GM18873 (cell line): ENCODE data around the gene USP26.
"Not testable (repeated sequence)": the region's sequence is repeated elsewhere in the genome, so short reads cannot be mapped to it uniquely, and the experiment has no call there.

ENCODE experiments used
- ATAC-seq: cut with Tn5 transposase; IDR thresholded peaks from one replicate; pipeline ENCODE4 v1.9.1; 2021; ENCODE audit warnings: mild to moderate bottlenecking, moderate library complexity, moderate number of reproducible peaks; ENCODE audit not compliant: unreplicated experiment, low FRiP score

USP26 gene

GRCh38 chrX:133097031-133097430, at the start of gene USP26:
Gene USP26 (minus strand): TSS chrX:133097109. CDS start chrX:133028220, 68,889 bp downstream.
- ATAC-seq, result no peak

DNA sequence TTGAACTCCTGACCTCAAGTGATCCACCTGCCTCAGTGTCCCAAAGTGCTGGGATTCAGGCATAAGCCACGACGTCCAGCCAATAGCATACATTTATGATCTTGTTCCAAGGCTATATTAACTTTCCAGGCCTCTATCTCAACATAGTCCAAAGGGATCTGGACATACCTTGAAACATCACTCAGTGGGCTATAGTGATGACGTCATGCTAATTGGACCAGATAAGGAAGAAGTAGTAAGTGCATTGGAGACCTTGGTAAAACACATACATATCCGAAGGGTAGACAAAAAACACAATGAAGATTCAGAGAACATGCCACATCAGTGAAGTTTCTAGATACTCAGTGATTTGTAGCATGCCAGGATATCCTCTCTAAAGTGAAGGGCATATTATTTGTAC, 37.4 kb upstream of the USP26 start:
- no peak for ATAC-seq

DNA sequence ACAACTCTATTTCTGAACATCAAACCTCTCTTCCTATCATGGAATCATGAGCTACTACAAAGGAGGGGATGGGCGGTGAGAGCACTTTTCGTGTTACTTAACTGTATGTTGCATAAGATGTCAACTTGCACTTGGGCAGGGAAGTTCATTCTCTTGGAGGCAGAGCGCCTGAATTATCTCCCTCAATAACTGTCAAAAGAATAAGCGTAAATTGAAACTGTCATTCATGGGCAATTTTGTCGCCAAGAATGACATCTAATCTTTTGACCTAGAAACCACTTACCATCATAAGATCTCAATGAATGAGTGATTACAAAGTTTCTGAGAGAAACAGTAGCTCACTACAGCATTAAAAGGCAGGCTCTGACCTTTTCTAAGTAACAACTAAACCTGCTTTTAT, 23.5 kb upstream of the USP26 start:
- ATAC-seq, result no peak

DNA sequence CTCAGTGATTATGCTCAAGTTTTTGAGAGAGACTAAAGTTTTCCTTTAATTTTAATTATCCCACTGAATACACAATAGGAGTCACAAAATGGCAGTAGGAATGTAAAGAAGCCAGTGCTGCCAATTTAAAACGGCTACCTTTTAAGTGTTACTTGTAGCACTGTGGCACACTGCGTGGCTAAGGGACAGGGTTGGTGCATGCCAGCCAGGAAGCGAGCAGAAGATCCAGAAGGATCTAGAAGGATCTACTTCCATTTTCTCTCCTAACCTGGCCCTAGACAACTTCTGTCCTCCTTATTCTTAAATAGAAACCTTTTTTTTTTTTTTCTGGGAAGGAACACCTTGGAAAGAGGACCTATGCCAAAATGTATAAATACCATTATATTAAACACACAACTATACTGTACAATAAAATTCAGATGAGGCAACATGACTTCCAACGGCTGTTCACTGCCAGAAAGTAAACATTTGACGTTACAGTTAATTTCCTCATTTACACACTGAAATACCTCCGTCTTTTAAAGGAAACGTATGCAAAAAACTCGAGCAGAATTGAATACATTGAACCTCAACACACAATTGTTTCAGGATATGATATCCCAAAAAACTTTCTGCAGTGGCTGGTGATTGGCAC, 2.7 kb downstream of the USP26 start:
- ATAC-seq, result no peak

- no peak for ATAC-seq
Measured at GRCh38 chrX:133090236-133090809, 6.6 kb downstream of the USP26 start.

- ATAC-seq, result no peak
Measured at GRCh38 chrX:133089411-133089810, 7.5 kb downstream of the USP26 start.

DNA sequence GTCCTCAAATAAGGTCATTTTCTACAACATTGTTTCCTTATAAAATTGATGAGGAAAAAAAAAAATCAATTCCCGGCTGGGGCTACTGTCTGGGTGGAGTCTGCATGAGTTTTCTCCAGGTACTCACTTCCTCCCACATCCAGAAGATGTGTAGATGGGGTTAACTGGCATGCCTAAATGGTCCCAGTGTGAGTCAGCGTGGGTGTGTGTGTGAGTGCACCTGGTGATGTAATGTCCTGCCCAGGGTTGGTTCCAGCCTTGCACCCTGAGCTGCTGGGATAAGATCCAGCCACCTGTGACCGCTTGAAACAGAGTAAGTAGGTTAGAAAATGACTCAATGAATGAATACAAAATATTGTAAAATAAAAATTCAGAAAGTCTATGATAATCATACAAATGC, 11.1 kb downstream of the USP26 start:
- ATAC-seq, result no peak

DNA sequence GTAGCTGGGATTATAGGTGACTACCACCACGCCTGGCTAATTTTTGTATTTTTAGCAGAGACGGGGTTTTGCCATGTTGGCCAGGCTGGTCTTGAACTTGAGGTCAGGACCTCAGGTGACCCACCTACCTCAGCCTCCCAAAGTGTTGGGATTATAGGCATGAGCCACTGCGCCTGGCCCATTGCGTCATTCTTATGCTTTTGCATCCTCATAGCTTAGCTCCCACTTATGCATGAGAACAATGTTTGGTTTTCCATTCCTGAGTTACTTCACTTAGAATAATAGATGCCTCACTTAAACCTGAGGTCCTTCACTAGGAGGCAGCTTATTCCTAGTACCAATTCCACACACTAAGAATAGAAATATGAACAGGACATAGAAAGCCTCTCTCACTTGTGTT, 11.9 kb downstream of the USP26 start:
- ATAC-seq, result not testable (repeated sequence)

GRCh38 chrX:133083899-133084298, 13.0 kb downstream of the USP26 start:
- ATAC-seq, result no peak

DNA sequence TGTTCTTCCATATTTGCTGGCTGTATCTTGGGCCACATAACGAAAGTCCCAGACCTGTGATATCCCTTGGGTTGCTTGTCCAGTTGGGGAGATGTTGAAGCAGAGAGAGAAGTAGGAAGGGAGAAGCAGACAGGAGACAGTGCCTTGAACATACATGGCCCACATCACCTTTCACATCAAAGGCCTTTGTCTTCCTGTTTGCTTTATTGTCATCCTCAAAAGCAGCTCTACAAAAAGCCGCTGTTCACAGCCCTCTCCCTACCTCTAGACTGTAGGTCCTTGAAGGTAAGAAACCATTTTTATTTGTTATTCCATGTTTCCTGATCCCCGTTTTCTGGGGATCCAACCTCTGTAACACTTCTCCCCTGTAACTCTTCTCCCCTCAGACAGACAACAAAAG, 14.9 kb downstream of the USP26 start:
- ATAC-seq, result no peak

- ATAC-seq, result not testable (repeated sequence)
Measured at GRCh38 chrX:133077856-133078255, 19.1 kb downstream of the USP26 start.

DNA sequence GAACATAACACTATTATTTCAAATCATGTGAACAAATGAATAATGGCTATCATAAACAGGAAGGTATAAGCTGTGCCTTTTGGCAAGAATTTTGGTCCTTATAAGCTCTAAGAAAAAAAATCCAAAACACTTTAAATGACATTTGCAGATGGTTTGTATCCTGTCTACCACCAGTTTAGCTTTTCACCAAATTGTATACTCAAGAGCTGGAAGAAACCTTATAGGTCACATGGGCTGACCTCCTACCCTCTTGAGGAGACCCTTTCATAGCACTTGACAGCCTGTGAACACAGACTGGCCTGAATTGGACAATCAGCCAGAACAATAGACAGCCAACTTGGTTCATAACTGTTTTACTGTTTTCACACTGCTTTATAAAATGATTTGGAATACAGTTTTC, 24.3 kb downstream of the USP26 start:
- ATAC-seq, result no peak

- ATAC-seq, result no peak
Measured at GRCh38 chrX:133068461-133068860, 28.4 kb downstream of the USP26 start.

- no peak for ATAC-seq
Measured at GRCh38 chrX:133056341-133056740, 40.6 kb downstream of the USP26 start.

DNA sequence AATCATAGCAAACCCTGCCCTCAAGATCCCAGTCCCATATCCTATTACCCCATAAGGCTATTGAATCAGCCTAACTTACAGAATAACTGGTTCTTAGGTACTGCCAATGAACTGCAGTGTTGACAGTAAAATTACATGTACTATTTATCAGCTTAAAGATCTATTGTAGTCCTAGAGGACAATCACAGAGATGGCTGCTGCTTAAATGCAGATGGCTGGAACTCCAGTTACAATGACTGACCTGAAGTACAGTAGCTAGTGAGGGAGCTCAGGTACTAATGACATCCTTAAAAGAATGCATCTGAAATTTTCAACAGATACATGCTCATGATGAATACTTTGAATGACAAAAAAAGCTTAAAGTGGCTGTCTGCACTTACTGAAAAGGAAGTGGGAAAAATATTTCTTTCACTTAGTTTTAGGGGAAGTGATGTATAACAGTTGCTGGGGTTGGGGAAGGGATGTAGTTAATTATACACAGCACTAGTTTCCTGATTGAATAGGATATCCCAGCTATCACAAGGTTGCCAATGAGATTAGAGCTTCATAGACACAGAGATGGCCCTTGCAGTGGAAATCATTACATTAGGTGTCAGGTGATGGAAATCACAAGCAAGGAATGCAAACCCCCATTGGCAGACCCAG, 42.0 kb downstream of the USP26 start:
- no peak for ATAC-seq

DNA sequence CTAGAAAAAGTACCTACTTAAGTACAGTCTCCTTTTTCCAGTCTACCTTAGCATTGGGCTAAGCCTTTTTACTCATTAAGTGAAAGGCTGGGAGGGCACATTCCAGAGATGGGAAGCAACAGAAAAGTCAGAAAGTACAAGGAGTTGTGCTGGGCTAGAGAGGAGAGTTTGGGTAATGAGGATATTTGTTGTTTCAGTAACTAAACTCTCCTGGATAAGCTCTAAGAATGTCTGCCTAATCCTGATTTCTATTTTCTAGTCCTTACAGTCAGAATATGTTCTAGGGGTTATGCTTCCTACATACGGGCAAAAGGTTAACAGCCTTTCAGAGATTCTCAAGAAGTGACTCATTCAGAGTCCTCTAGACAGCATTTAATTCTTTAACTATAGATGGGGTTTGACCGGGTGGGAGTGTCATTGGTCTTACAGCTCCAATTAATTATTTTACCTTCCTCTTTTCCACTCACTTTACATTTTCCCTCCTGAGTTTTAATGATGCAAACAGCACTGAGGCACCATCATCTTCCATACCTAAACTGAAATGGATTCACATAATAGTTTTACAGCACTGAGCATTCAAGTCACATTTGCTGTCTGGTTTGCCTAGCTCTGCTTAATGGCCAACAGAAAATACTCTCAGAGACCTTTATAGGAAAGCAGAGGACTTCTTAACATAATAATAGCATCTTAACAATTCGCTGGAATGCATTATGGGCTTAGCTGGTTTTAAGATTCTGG, 42.9 kb downstream of the USP26 start:
- ATAC-seq, result no peak

GRCh38 chrX:133048751-133049150, 48.2 kb downstream of the USP26 start:
- no peak for ATAC-seq

DNA sequence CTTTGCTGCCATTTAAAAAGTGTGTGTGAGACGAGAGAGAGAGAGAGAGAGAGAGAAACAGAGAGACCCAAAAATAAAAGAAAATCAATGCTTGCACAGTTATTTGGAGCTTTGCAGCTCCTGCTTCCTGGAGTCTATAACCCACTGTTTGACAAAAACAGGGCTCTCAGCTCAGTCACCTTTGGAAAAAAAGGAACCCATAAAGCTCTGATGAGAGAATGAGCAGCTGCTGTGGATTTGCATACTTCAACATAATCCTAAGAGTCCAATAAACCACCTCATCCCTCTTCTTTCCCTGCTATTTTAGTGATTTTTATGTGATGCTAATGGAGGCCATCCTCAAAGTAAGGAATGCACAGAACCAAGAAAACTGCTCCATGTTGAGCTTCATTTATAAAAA, 50.3 kb downstream of the USP26 start:
- no peak for ATAC-seq

- no peak for ATAC-seq
Measured at GRCh38 chrX:133045986-133046385, 50.9 kb downstream of the USP26 start.

GRCh38 chrX:133044145-133044786, 52.6 kb downstream of the USP26 start:
- ATAC-seq, result not testable (repeated sequence)

GRCh38 chrX:133042260-133042659, 54.6 kb downstream of the USP26 start:
- ATAC-seq, result no peak
